Epithelial cell of proximal tubule (primary cell): ENCODE data around the gene CDH4. TPM values are rescaled to one million over a fixed set of nuclear protein-coding genes. Genes with fewer than 3 reads are reported as not detected.
"Not testable (repeated sequence)": the region's sequence is repeated elsewhere in the genome, so short reads cannot be mapped to it uniquely, and the experiment has no call there.

Experiments
- DNase-seq: peaks from one replicate; pipeline ENCODE4 v3.0.0-alpha.2; 2011; ENCODE audit warnings: low read depth
- H3K4me3 ChIP-seq: 2 replicates; pipeline ENCODE4 v1.5.1; 2011; ENCODE audit warnings: low read depth, mild to moderate bottlenecking, low read length
- CTCF ChIP-seq: conservative IDR thresholded peaks from 2 replicates; pipeline ENCODE4 v1.5.1; 2012; ENCODE audit warnings: low read depth, mild to moderate bottlenecking, low read length
- total RNA-seq: library from RNA; depleted of rRNA; stranded (reverse); fragments of >200 nt; gene quantifications from 2 replicates; pipeline ENCODE4 v1.2.3, GENCODE V29; 2015

The CDH4 gene
- total RNA-seq, 1 donor from 2014 or later: 17.1 TPM

- no peak for TF ChIP-seq CTCF
- no peak for DNase-seq
- H3K4me3 ChIP-seq: no peak overlapping the region
Measured at GRCh38 chr20:61942526-61942925, 690.5 kb downstream of the CDH4 start.

- DNase-seq, H3K4me3 ChIP-seq: not testable (repeated sequence)
Measured at GRCh38 chr20:61944967-61945366, 692.9 kb downstream of the CDH4 start.

GRCh38 chr20:61945495-61945894 is 693.4 kb downstream of the CDH4 start:
- not testable (repeated sequence) for DNase-seq

GRCh38 chr20:61948056-61948455 is 696.0 kb downstream of the CDH4 start:
- DNase-seq, H3K4me3 ChIP-seq: not testable (repeated sequence)

More at GRCh38 chr20:61945495-61945894, 693.4 kb downstream of the CDH4 start:
- not testable (repeated sequence) for H3K4me3 ChIP-seq

- H3K4me3 ChIP-seq: no peak overlapping the region
- DNase-seq: no peak
- no peak for TF ChIP-seq CTCF
Measured at GRCh38 chr20:61948586-61949362, 696.7 kb downstream of the CDH4 start.

GRCh38 chr20:61949363-61949713 is 697.3 kb downstream of the CDH4 start:
- TF ChIP-seq CTCF: no peak
- no peak overlapping the region for H3K4me3 ChIP-seq
- DNase-seq: no peak

GRCh38 chr20:61949714-61950640 is 697.9 kb downstream of the CDH4 start:
- H3K4me3 ChIP-seq: no peak overlapping the region
- no peak for DNase-seq
- TF ChIP-seq CTCF: no peak

- no peak overlapping the region for H3K4me3 ChIP-seq
- TF ChIP-seq CTCF: no peak
Measured at GRCh38 chr20:61950641-61951071, 698.6 kb downstream of the CDH4 start.

More at GRCh38 chr20:61950641-61951071, 698.6 kb downstream of the CDH4 start:
- DNase-seq: no peak
